LHCN-M2 (cell line): ENCODE results near the gene POLE. TPM values are rescaled to one million over a fixed set of nuclear protein-coding genes. Genes with fewer than 3 reads are reported as not detected.

Experiments used
- DNase-seq: peaks from one replicate; pipeline ENCODE4 v3.0.0-alpha.2; 2012; ENCODE audit warnings: low read depth
- total RNA-seq: library from RNA; depleted of rRNA; stranded (reverse); fragments of >200 nt; gene quantifications from 2 replicates; pipeline ENCODE4 v1.2.3, GENCODE V29; 2014

POLE gene
- total RNA-seq, 1 experiment from 2014 or later = 34.8 TPM

GRCh38 chr12:132597333-132598316, 89.5 kb downstream of the POLE start:
- DNase-seq = peak; percentile 59

GRCh38 chr12:132596016-132596415, 91.1 kb downstream of the POLE start:
- DNase-seq = no peak

- DNase-seq = no peak
These were observed 92.0 kb downstream of the POLE start for GRCh38 chr12:132595183-132595582.

GRCh38 chr12:132593938-132594358, 93.2 kb downstream of the POLE start:
- DNase-seq = peak; percentile 92

GRCh38 chr12:132593521-132593920, 93.6 kb downstream of the POLE start:
- no peak for DNase-seq

- DNase-seq = no peak
These were observed 94.1 kb downstream of the POLE start for GRCh38 chr12:132593071-132593470.

GRCh38 chr12:132592282-132592970, 94.7 kb downstream of the POLE start:
- DNase-seq = no peak

- no peak for DNase-seq
These were observed 95.8 kb downstream of the POLE start for GRCh38 chr12:132591107-132591935.

- no peak for DNase-seq
These were observed 98.1 kb downstream of the POLE start for GRCh38 chr12:132588821-132589669.

GRCh38 chr12:132588319-132588718, 98.8 kb downstream of the POLE start:
- no peak for DNase-seq

- DNase-seq = no peak
These were observed 99.4 kb downstream of the POLE start for GRCh38 chr12:132587781-132588180.

- DNase-seq = no peak
These were observed 100.2 kb downstream of the POLE start for GRCh38 chr12:132586929-132587328.

GRCh38 chr12:132585177-132585576, 102.0 kb downstream of the POLE start:
- no peak for DNase-seq

GRCh38 chr12:132584429-132584828, 102.7 kb downstream of the POLE start:
- DNase-seq = no peak

- no peak for DNase-seq
These were observed 103.4 kb downstream of the POLE start for GRCh38 chr12:132583736-132584135.

- DNase-seq = no peak
These were observed 103.8 kb downstream of the POLE start for GRCh38 chr12:132583411-132583710.

- no peak for DNase-seq
These were observed 104.3 kb downstream of the POLE start for GRCh38 chr12:132582582-132583410.

- no peak for DNase-seq
These were observed 105.1 kb downstream of the POLE start for GRCh38 chr12:132582058-132582420.

GRCh38 chr12:132581348-132582057, 105.6 kb downstream of the POLE start:
- no peak for DNase-seq
